Body of pancreas (tissue), 4 donors: ENCODE measurements around the gene CDH4. TPM values are rescaled to one million over a fixed set of nuclear protein-coding genes. Genes with fewer than 3 reads are reported as not detected.

Experiments used
- ATAC-seq: fragments of 150-250 bp; one replicate; pipeline ENCODE4 v1.9.1; 2016
- DNase-seq, 4 donors: peaks; one replicate each; pipeline ENCODE4 v3.0.0-alpha.2; 2019
- H3K27ac ChIP-seq, 4 donors: fragments of 200-600 bp; sonication (generic); 1 replicate in 3 of 4; 2 replicates in 1 of 4; pipeline versions ENCODE4 v1.5.1 to v1.6.1; 2016 to 2019; ENCODE audit warnings: mild to moderate bottlenecking in 1 of 4, mixed read lengths in 1 of 4, moderate library complexity in 1 of 4
- H3K27me3 ChIP-seq, 2 donors: fragments of 200-600 bp; sonication (generic); one replicate each; pipeline ENCODE4 v1.6.0; 2016; ENCODE audit warnings: mild to moderate bottlenecking in 1 of 2
- H3K36me3 ChIP-seq, 2 donors: fragments of 200-600 bp; sonication (generic); replicated peaks in 1 of 2; 2 replicates each; pipeline ENCODE4 v1.5.1; 2016; ENCODE audit warnings: low read depth in 2 of 2; ENCODE audit not compliant: insufficient read depth in 1 of 2
- H3K4me1 ChIP-seq: fragments of 200-600 bp; sonication (generic); one replicate; pipeline ENCODE4 v1.6.0; 2016
- H3K4me3 ChIP-seq, 2 donors: fragments of 200-600 bp; sonication (generic); 1 replicate in 1 of 2; 2 replicates in 1 of 2; pipeline ENCODE4 v1.5.1; 2016 to 2019
- H3K9me3 ChIP-seq, 3 donors: fragments of 200-600 bp; sonication (generic); 1 replicate in 2 of 3; 2 replicates in 1 of 3; pipeline ENCODE4 v1.5.1; 2016
- CTCF ChIP-seq, 7 experiments: fragments of 450-650 bp in 4 of 7; fragments of 200-600 bp in 3 of 7; sonication (generic) in 3 of 7; IDR thresholded peaks; one replicate each; pipeline ENCODE4 v1.5.1; 2016 to 2019; ENCODE audit warnings: antibody characterized with exemption in 7 of 7
- POLR2A ChIP-seq, 3 donors: fragments of 450-650 bp; IDR thresholded peaks; one replicate each; pipeline ENCODE4 v1.6.1; 2016; ENCODE audit warnings: antibody characterized with exemption in 3 of 3, mild to moderate bottlenecking in 2 of 3
- WGBS, 2 donors: methylation state at CpG; one replicate each; pipeline ENCODE4 v1.1.5; 2017; 5-methylcytosine and 5-hydroxymethylcytosine counted together
- intact Hi-C: fragments of 100-400 bp; cut with DNase I; formaldehyde crosslinking; loops from one replicate; pipeline ENCODE4 v1.15.1; 2023
- total RNA-seq, 2 donors: library from RNA; depleted of rRNA; stranded (reverse); fragments of >200 nt; gene quantifications; one replicate each; pipeline ENCODE4 v1.1.0, GENCODE V29; 2016

The CDH4 gene
- total RNA-seq, 2 donors from 2014 or later: 0.33 to 0.52 TPM

GRCh38 chr20:61756966-61757677, 505.1 kb downstream of the CDH4 start:
- ATAC-seq: no peak
- Histone ChIP-seq H3K27me3 (peaks cover 0 to 3% of the 10 kb centered on the region in 2 donors), H3K9me3 (no peaks in the 10 kb centered on the region), H3K4me3 (no peak overlapping the region), H3K4me1 (no peaks in the 10 kb centered on the region), H3K36me3 (no peaks in the 10 kb centered on the region), H3K27ac (no peak overlapping the region)
- no peak for DNase-seq
- intact Hi-C loops: no loop called here
- 50 to 57% methylated on average over 9 to 18 of the region's 18 CpGs for WGBS, 2 donors
- TF ChIP-seq POLR2A (IDR thresholded peaks at IDR 0.05) (no peak), CTCF (IDR thresholded peaks at IDR 0.05) (no peak)

GRCh38 chr20:61757678-61758563, 505.9 kb downstream of the CDH4 start:
- DNase-seq (no peak), ATAC-seq (no peak)
- intact Hi-C loops: no loop called here
- Histone ChIP-seq H3K27me3 (peaks cover 0 to 1% of the 10 kb centered on the region in 2 donors), H3K36me3 (no peaks in the 10 kb centered on the region), H3K9me3 (no peaks in the 10 kb centered on the region), H3K27ac (no peak overlapping the region), H3K4me3 (no peak overlapping the region), H3K4me1 (no peaks in the 10 kb centered on the region)
- TF ChIP-seq CTCF (IDR thresholded peaks at IDR 0.05) (no peak), POLR2A (IDR thresholded peaks at IDR 0.05) (no peak)
- WGBS, 2 donors: 53 to 59% methylated on average over 16 to 25 of the region's 25 CpGs

- no peaks in the 10 kb centered on the region for H3K4me1 ChIP-seq
- H3K9me3 ChIP-seq: no peaks in the 10 kb centered on the region
- intact Hi-C loops: no loop called here
- H3K4me3 ChIP-seq: no peak overlapping the region
- DNase-seq (no peak), ATAC-seq (no peak)
- TF ChIP-seq CTCF (IDR thresholded peaks at IDR 0.05): no peak
- TF ChIP-seq POLR2A (IDR thresholded peaks at IDR 0.05): no peak
- H3K36me3 ChIP-seq: no peaks in the 10 kb centered on the region
- WGBS, 2 donors: 63 to 71% methylated on average over 18 to 24 of the region's 25 CpGs
- no peaks in the 10 kb centered on the region for H3K27me3 ChIP-seq
- no peak overlapping the region for H3K27ac ChIP-seq
Observed at GRCh38 chr20:61758564-61759200, 506.6 kb downstream of the CDH4 start.

GRCh38 chr20:61759286-61760065, 507.4 kb downstream of the CDH4 start:
- no peaks in the 10 kb centered on the region for H3K36me3 ChIP-seq
- DNase-seq (no peak), ATAC-seq (no peak)
- TF ChIP-seq POLR2A (IDR thresholded peaks at IDR 0.05) (no peak), CTCF (IDR thresholded peaks at IDR 0.05) (no peak)
- intact Hi-C loops: no loop called here
- no peaks in the 10 kb centered on the region for H3K4me1 ChIP-seq
- no peaks in the 10 kb centered on the region for H3K27me3 ChIP-seq
- WGBS, 2 donors: 61 to 65% methylated on average over 22 of the region's 22 CpGs
- H3K27ac ChIP-seq: no peak overlapping the region
- no peaks in the 10 kb centered on the region for H3K9me3 ChIP-seq
- H3K4me3 ChIP-seq: no peak overlapping the region
